Stimulated activated CD4-positive, alpha-beta T cell treated with anti-CD3 and anti-CD28 coated beads, TNF-alpha, amount 100 ng/mL, for 1 hour (primary cell): ENCODE measurements around the gene SCAMP4.
A peak's percentile ranks its signal among the peaks of the same experiment; 100 is the strongest.
"Not testable (repeated sequence)": the region's sequence is repeated elsewhere in the genome, so short reads cannot be mapped to it uniquely, and the experiment has no call there.

Source experiments
- DNase-seq, 3 donors: peaks; one replicate each; pipeline ENCODE4 v3.0.0-alpha.2; 2020; ENCODE audit warnings: low read depth in 3 of 3, low spot score in 1 of 3

Gene SCAMP4

DNA sequence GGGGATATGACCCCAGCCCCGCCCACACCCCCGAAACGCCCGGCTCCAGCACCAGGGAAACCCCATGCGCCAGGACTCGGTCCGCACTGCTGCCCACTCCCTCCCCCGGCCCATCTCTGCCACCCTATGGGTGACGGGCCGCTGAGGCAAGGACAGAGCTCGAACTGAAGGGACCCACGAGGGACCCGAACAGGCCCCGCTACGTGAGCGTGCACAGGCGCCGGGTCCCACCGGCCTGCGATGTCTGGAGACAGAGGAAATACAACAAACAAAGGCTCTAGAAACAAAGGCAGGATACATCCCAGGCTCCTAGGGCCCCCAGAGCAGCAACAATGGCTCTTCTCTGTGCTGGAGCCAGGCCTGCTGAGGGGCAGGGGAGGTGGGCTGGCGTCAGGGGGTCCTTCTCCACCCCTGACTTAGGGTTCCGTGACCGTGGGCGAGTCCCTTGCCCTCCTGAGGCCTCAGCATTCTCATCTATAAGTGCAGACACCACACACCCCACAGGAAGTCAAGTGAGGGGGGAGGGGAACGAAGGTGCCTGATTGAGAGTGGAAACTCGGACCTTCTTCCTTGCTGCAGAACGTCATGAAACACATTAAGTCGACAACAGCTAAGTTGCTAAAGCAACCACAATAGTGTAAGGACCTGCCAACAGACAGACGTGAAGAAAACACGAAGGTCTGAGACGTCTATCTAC, 23.0 kb upstream of the SCAMP4 start:
- DNase-seq: peak in 2 of 3 donors; percentile 57 to 66

DNA sequence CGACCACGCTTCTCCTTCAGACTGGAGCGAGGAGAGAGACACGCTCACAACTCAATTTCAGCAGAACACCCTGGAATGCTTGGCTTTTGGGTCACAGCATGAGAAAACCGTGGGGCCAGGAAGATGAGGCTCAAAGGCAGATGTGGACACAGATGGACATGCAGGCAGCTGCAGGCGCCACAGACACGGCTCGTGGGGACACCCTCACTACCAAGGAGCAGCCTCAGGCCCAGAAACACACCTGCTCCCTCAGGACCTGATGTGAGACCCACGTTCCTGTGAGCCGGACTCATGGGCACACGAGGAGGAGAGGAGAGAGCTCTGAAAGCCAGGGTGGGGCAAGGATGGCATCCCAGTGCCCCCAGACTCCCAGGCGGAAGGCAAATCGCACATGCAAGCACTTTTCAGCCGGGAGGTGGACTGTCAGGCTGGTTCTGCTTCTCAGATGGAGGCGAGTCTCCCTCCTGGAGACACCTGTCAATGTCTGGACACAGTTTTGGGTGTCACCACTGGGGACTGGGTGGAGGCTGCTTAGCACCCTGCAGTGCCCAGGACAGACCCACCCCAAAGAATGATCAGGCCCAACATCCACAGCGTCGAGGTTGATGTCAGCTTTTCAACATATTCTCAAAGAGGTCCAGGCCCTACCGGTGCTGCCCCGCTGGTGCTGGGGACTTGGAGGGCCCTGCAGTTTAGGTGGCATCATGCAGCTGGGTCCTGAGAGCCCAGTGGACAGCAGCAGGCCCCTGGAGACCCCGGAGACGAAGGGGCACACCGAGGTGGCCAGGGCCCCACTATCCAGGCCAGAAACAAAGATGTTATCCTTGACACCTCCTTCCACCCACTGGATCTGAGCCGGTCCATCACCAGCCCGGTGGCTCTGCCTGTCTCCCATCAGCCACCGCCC, 22.2 kb upstream of the SCAMP4 start:
- DNase-seq: no peak

DNA sequence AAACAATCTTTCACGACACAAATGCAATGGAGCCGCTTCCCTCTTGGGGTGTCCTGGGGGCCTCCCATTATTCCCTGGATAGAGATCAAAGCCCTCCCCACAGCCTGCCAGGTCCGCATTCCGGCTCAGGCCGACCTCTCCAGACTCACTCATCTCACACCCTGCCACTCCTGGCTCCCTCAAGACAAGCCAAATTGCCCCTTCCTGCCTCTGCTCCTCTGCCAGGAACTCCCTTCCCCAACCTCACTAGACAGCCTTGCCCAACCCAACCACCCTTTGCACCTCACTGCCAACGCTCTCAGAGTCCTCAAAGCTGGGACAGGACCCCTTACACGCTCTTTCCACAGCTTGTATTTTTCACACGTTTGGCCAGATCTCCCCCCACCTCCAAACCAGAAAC, 21.4 kb upstream of the SCAMP4 start:
- no peak for DNase-seq

DNA sequence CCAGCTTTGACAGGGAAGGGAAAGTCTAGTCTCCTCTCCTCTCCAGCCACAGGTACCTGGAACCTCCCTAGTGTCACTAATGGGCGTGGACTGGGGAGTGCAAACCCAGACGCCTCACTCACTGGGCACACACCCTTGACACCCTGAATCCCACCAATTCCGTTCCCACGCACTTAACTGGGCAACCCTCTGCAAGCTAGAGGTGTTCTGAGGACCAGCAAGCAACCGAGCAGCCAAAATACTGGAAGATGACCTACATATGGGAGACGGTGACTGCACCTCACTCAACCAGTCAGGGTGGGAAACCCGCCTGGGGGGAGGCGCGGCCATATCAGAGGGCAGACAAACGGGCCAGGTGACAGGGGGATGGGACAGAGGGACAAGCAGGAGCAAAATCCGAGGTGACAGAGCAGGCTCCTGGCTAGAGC, 20.9 kb upstream of the SCAMP4 start:
- DNase-seq: no peak

DNA sequence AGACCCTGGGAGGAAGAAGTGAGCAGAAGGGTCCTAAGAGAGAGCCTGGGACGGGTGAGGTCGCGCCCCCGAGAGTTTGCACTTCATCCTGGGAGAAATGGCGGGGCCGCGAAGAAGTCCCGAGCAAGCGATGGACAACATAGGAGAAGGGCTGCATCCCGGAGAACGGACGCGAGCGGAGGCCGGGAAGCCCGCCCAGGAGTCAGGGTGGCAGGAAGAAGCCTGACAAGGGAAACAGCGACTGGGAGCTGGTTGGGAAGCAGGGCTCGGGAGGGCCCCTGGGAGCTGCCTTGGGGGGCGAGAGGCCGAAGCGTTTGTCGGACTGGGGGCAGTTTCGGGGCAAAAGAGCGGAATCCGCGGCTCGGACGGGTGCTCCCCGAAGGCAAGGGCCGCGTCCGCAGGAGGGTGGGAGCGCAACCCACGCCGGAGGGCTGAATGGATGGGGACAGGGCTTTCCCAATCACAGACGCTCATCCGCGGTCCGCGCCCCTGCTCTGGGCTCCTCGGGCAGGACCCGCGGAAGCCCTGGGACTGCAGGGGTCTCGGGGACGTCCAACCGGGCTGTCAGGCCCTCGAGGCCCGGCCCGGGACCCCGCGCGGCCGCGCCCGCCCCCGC, 20.4 kb upstream of the SCAMP4 start:
- no peak for DNase-seq

DNA sequence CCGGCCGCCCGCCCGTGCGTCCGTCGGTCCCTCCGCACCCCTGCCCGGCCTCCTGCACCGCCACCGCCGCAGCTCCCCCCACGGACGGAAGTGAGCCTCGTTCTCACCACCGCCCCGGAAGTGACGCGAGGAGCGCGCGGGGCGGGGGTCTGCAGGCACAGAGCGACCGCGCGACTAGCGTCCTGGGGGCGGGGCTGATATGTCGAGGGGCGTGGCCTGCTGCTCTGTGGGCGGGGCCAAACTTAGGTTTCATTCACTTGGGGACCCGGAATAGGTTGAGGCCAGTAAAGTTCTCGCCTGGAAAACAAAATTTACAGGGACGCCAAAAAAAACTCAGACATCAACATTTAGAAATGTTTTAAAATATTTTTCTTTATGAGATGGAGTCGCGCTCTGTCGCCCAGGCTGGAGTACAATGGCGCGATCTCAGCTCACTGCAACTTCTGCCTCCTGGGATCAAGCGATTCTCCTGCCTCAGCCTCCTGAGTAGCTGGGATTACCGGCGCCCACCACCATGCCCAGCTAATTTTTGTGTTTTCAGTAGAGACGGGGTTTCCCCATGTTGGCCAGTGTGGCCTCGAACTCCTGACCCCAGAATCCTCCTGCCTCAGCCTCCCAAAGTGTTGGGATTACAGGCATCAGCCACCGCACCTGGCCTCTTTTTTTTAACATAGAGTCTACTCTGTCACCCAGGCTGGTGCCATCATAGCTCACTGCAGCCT, 19.6 kb upstream of the SCAMP4 start, which contains the start of gene ABHD17A:
TSS of gene ABHD17A (minus strand) at position 99 of the 722 bp plus-strand sequence. CDS start 3,930 bp downstream, outside the sequence.
- DNase-seq: peak; percentile 85 to 96 (median 90)

DNA sequence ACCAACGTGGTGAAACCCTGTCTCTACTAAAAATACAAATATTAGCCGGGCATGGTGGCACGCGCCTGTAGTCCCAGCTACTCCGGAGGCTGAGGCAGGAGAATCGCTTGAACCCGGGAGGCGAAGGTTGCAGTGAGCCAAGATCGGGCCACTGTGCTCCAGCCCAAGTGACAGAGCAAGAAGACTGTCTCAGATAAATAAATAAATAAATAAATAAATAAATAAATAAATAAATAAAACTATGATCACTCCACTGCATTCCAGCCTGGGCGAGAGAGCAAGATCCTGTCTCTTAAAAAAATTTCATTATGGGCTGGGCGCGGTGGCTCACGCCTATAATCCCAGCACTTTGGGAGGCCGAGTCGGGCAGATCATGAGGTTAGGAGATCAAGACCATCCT, 18.8 kb upstream of the SCAMP4 start:
- not testable (repeated sequence) for DNase-seq

DNA sequence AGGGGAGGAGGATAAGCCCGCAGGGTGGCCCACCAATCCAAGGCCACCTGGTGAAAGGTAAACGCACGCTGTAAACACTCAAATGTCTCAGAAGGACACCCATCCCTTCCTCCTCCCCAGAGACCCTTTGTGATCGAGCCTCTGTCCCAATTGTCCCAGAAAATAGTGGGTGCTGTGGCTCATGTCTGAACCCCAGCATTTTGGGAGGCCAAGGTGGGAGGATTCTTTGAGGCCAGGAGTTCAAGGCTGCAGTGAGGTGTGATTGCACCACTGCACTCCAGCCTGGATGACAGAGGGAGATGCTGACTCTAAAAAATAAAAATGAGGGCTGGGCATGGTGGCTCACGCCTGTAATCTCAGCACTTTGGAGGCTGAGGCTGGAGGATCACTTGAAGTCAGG, 16.8 kb upstream of the SCAMP4 start:
- DNase-seq: no peak

DNA sequence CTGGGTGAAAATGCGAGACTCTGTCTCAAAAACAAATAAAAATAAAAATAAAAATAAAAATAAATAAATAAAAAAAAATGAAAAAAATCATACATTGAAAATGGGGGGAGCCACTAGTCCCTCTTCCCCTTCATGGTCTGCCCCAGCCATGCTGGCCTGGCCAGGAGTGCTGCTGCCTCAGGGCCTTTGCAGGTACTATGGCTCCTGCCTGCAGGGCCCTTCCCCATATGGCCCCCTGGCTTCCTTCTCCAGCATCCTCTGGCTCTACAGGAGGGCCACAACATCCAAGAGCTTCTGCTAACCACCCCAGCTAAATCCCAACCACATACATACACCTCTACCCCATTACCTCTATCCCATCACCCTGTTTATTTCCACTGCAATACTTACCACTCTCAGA, 15.3 kb upstream of the SCAMP4 start:
- DNase-seq: no peak

DNA sequence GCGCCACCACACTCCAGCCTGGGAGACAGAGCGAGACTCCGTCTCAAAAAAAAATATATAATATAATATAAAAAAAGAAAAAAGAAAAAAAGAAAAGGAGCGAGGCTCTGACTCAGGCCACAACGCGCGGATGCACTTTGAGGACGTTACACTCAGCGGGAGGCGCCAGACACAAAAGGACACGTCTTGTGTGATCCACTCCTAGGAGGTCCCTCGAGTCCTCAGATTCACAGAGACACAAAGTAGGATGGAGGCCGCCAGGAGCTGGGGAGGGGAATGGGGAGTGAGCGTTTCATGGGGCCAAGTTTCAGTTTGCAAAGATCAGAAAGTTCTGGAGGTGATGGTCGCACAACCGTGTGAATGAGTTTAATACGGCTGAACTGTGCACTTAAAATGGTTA, 11.4 kb upstream of the SCAMP4 start:
- DNase-seq: no peak

DNA sequence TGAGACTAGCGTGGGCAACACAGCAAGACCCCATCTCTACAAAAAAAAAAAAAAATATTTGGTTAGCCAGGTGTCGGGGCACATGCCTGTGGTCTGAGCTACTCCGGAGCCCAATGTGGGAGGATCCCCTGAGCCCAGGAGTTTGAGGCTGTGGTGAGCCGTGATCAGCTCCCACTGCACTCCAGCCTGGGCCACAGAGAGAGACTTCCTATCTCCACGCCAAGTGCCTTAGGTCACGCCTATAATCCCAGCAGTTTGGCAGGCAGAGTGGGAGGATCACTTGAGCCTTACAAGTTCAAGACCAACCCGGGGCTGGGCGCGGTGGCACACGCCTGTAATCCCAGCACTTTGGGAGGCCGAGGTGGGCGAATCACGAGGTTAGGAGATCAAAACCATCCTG, 8.7 kb upstream of the SCAMP4 start:
- no peak for DNase-seq

DNA sequence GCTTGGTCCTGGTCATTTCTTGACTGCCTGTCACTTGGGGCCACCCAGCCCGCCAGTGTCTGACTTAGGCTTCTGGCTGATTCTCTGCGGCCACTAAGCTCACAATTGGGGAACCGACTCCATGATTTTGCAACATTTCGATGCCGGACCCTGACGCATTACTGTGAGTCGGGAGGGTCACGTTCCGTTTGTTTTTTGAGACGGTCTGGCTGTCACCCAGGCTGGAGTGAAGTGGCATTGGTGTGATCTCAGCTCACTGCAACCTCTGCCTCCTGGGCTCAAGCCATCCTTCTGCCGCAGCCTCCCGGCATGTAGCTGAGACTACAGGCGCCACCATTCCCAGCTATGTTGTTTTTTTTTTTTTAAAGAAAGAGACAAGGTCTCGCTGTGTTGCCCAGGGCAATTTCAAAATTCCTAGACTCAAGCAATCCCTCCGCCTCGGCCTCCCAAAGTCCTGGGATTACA, 3.2 kb upstream of the SCAMP4 start:
- no peak for DNase-seq

DNA sequence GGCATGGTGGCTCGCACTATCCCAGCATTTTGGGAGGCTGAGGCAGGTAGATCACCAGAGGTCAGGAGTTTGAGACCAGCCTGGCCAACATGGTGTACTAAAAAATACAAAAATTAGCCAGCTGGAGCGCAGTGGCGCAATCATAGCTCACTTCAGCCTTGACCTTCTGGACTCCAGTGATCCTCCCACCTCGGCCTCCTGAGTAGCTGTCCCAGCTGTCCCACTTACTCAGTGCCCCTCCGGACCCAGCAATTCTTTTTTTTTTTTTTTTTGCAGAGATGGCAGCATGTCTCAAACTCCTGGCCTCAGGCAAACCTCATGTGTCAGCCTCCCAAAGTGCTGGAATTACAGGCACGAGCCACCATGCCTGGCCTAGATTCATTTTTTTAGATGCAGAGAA, 2.3 kb upstream of the SCAMP4 start:
- no peak for DNase-seq

DNA sequence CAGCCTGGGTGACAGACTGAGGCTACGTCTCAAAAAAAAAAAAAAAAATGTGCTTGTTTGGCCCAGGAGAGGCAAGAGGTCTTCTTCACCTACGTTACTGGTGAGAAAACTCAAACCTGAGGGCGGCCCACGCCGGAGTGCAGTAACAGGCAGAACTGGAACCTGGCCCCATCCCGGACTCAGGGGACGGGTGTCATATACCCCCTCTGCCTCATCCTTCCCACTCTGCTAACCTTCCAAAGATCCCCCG, 414 bp upstream of the SCAMP4 start:
- no peak for DNase-seq

DNA sequence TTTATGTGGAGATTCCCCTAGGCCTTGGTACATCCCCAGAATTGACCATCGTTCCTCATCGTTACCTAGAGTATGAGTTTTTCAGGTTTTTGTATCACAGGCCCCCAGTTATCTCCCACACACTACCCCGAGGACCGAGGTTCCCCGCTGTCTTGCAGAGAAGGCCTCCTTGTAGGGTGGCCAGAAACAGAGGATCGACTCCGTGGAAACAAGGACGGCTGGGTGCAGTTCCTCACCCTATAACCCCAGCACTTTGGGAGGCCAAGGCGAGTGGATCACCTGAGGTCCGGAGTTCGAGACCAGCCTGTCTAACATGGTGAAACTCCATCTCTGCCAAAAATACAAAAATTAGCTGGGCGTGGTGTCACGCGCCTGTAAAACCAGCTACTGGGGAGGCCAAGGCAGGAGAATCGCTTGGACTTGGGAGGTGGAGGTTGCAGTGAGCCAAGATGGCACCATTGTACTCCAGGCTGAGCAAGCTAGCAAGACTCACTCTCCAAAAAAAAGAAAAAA, 720 bp downstream of the SCAMP4 start:
- DNase-seq: no peak

DNA sequence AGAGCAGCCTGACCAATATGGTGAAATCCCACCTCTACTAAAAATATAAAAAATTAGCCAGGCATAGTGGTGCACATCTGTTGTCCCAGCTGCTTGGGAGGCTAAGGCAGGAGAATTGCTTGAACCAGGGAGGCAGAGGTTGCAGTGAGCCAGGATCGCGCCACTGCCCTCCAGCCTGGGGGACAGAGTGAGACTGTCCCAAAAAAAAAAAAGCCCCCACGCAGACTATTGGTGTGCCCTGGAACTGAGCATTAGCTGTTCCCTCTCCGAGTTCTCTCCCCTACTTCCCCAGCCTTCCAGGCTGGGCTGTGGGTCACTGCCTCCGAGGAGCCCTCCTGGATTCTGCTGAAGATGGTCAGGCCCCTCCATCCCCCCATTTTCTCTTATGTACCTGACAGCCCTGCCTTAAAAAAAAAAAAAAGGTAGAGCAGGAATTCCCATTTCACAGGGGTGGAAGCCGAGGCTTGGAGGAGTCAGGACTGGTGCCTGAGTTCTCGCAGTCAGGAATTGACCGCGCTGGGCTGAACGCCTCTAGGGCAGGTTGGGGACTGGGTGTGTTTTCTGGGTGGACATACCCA, 1.9 kb downstream of the SCAMP4 start:
- no peak for DNase-seq

DNA sequence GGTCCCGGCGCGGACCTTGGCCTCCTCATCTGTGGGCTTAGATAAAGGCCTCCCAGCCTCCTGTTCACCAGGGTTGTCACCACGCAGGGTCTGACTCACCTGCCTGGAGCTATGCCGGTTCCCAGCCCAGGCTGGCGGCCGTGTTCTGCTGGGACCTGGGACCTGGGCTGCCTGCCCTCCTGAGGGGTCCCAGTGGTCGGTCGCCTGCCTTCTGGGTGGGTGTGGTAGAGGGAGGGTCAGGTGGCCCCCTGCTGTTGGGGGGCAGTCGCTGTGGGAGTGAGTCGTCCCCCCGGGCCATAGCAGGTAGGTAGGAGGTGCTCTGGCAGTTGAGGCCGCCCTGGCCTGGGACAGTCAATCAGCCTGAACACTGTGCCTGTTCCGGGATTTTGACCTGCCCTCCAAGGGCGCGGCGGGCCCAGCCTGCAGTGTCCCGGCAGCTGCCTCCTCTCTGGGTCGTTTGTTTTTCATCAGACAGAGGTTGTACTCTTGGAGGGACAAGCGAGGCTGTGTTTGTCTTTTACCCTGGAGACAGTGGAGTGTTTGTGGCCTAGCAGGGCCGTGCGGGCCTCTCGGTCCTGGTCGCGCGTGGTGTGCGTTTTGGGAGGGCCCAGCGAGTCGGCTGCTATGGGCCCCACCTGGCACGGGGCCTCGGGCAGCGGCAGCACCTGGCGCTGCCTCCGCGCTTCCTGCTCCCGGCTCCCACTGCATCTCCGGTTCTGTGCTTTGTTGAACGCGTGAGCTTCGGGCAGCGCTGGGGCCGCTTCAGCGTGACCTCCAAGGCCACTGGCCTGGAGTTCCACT, 2.6 kb downstream of the SCAMP4 start:
- no peak for DNase-seq

DNA sequence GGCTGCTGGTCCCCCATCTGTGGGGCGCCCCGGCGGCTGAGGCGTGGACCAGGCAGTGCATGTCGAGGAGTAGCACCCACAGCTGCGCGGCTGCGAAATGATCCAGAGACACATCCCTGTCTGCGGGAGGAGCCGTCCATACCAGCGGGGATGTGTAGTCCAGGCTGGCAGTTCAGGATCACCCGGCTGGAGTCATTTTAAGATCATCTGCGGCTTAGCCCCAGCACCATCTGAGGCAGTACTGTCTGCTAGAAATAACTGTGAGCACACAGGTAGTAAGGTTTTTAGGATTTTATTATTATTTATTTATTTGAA, 3.1 kb downstream of the SCAMP4 start:
- DNase-seq: no peak

DNA sequence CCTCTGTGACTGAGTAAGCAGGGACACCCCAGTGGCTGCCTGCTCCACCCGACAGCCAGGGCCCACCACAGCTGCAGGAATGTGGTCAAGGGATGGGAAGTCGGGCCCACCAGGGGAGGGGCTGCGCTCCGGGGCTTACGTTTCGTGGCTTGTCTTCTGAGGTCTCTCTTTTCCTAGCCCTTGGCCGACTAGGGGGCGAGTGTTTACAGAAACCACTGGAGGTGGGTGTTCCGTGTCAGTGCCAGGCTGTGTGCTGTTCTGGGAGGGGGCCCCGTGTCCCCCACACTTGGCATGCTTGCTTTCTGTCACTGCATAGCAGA, 4.5 kb downstream of the SCAMP4 start:
- DNase-seq: no peak

DNA sequence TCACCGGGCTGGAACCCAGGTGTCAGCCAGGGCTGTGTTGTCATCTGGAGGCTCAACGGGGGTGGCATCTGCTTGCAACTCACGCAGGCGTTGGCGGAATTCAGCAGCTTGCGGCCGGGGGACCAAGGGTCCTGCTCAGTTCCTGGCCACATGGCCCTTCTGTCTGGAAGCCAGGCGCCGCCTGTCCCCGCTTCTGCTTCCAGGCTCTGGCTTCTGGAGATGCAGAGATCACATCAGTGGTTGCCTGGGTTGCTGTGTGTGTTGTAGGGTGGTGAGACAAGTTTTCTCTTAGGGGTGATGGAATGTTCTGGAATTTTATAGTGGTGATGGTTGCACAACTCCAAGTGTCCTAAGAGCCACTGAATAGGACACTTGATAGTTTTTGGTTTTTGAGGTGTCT, 5.0 kb downstream of the SCAMP4 start:
- DNase-seq: no peak
